Right cardiac atrium (tissue), 5 donors: ENCODE results near the gene CCDC106. TPM values are rescaled to one million over a fixed set of nuclear protein-coding genes. Genes with fewer than 3 reads are reported as not detected.

Experiments
- ATAC-seq, 2 donors: fragments of 200-7000 bp; cut with Tn5 transposase; one replicate each; pipeline versions ENCODE4 v1.8.0 to v1.9.1; 2020; ENCODE audit warnings: moderate library complexity in 2 of 2, mild to moderate bottlenecking in 1 of 2
- DNase-seq, 3 donors: peaks; one replicate each; pipeline ENCODE4 v3.0.0-alpha.2; 2020
- H3K27ac ChIP-seq: one replicate; pipeline ENCODE4 v1.5.1; 2013; ENCODE audit warnings: mild to moderate bottlenecking, low read length, control low read depth, moderate library complexity
- H3K27me3 ChIP-seq: one replicate; pipeline ENCODE4 v1.6.1; 2013; ENCODE audit not compliant: control insufficient read depth, insufficient read depth
- H3K4me1 ChIP-seq: one replicate; pipeline ENCODE4 v1.6.1; 2013; ENCODE audit warnings: low read length; ENCODE audit not compliant: control insufficient read depth, insufficient read depth
- H3K4me3 ChIP-seq: one replicate; pipeline ENCODE4 v1.5.1; 2013; ENCODE audit warnings: low read length, control low read depth
- H3K9me3 ChIP-seq: one replicate; pipeline ENCODE4 v1.6.1; 2013; ENCODE audit warnings: low read length; ENCODE audit not compliant: control insufficient read depth
- WGBS: extraction: QIAGEN DNeasy Blood & Tissue Kit; methylation state at CpG from one replicate; pipeline ENCODE4 v1.1.7; 2013; 5-methylcytosine and 5-hydroxymethylcytosine counted together
- intact Hi-C, 4 donors: fragments of 100-400 bp; cut with DNase I; formaldehyde crosslinking; loops; one replicate each; pipeline versions ENCODE4 v1.11.0 to v1.14.0; 2022 to 2023
- polyA plus RNA-seq: library from polyadenylated mRNA; stranded (reverse); fragments of 200-250 nt; gene quantifications from one replicate; pipeline ENCODE4 v1.2.3, GENCODE V29; 2013
- total RNA-seq, 4 donors: library from RNA; stranded (reverse); fragmentation: NEBNext Ultra II Directional; extraction: Animal tissue kit (Norgen Biotek cat#: 25700); gene quantifications; one replicate each; pipeline ENCODE4 v1.2.1, GENCODE V29; 2021
- donor health status: healthy with polysubstance abuse.
- donor health status: DM: no; HTN: yes; CAD: no.
- donor health status: DM: no; HTN: no; CAD: no.
- donor health status: DM: no; HTN: yes; CAD: no; lungs with severe emphysema.
- donor health status: DM: yes; HTN: yes; CAD: no.

Gene CCDC106
- total and polyA plus RNA-seq, 5 donors, result 23.6 to 30.4 (median 24.5) TPM

DNA sequence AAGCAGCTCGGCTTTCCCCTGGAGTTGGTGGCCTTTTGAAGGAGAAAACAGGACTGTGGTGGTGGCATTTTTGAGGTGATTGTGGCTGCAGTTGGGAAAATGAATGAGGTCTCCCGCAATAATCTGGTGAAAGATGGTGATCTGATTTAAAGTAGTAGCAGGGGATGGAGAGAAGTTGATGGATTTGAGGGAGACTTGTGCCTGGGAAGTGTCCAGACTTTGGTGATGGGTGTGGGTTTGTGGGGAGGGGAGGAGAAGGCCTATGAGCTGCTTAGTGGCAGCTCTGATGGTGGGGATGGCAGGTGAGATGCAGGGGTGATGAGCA, 23.0 kb downstream of the CCDC106 start:
- no peaks in the 10 kb centered on the region for H3K4me1 ChIP-seq

DNA sequence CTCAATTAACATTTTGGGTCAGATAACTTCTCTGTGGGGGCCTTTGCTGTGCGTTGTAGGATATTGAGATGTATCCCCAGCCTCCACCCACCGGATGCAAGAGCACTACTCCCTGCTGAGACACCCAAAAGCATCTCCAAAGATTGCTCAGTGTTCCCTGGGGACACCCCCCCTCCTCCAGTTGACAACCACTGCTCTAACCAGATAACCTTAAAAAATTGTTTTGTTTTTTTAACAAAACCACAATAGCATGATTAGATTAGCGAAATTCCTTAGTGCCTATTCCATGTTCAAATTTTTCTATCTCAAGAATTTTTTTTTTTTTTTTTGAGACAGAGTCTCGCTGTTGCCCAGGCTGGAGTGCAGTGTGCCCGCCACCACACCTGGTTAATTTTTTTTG, 24.4 kb downstream of the CCDC106 start:
- ATAC-seq, result no peak
- H3K4me1 ChIP-seq, result peaks cover 2% of the 10 kb centered on the region
- DNase-seq, result peak in 1 of 3 donors; percentile 19
- H3K4me3 ChIP-seq, result no peak overlapping the region
- H3K27me3 ChIP-seq, result no peaks in the 10 kb centered on the region
- no peaks in the 10 kb centered on the region for H3K9me3 ChIP-seq
- WGBS, result 82% methylated on average over 5 of the region's 5 CpGs
- intact Hi-C loops, result no loop called here
- H3K27ac ChIP-seq, result no peak overlapping the region

More for the DNA sequence above, 23.0 kb downstream of the CCDC106 start:
- DNase-seq, result peak in 1 of 3 donors; percentile 14
- WGBS, result 60% methylated on average over 2 of the region's 2 CpGs
- Histone ChIP-seq H3K4me3 (no peak overlapping the region), H3K9me3 (no peaks in the 10 kb centered on the region), H3K27me3 (no peaks in the 10 kb centered on the region), H3K27ac (no peak overlapping the region)
- intact Hi-C loops, result no loop called here
- no peak for ATAC-seq

DNA sequence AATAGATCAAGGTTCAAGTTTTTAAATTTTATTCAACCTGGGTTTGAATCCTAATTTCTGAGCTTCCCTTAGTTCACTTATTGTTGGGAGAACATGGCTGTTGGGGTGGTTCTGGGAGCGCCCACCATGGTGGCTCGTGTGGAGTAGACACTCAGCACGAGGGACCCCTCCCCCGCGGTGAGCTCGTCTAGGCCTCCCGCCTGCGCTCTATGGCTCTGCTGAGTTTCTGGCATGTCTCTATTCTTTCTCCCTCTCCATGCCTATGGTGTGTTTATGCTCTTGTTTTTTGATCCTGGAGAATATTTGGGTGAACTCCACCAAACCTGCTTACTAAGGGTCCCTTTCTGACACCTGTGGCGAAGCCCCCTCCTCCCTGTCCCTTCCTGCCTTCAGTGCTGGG, 25.5 kb downstream of the CCDC106 start:
- 75% methylated on average over 9 of the region's 9 CpGs for WGBS

DNA sequence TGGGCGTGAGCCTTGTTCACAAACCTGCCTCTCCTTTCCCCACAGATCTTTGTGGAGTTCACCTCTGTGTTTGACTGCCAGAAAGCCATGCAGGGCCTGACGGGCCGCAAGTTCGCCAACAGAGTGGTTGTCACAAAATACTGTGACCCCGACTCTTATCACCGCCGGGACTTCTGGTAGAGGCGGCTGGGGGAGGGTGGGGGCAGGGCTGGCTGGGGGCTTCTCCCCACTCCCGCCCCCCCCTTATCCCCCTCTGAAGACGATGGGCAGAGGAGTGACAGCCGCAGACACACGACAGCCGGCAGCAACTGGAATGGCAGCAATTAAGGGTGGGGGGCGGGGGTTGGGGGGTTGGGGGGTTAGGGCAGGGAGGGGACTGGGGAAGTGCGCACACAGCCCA, 25.9 kb downstream of the CCDC106 start:
- Histone ChIP-seq H3K4me3 (no peak overlapping the region), H3K4me1 (peaks cover 5% of the 10 kb centered on the region), H3K9me3 (no peaks in the 10 kb centered on the region), H3K27me3 (no peaks in the 10 kb centered on the region), H3K27ac (no peak overlapping the region)
- no peak for ATAC-seq
- intact Hi-C loops, result no loop called here
- 70% methylated on average over 15 of the region's 15 CpGs for WGBS
- DNase-seq, result peak in 1 of 3 donors; percentile 46

More for the DNA sequence above, 25.5 kb downstream of the CCDC106 start:
- Histone ChIP-seq H3K27me3 (no peaks in the 10 kb centered on the region), H3K27ac (no peak overlapping the region), H3K9me3 (no peaks in the 10 kb centered on the region), H3K4me1 (peaks cover 5% of the 10 kb centered on the region), H3K4me3 (no peak overlapping the region)
- peak in 1 of 3 donors; percentile 39 for DNase-seq
- ATAC-seq, result no peak
- intact Hi-C loops, result no loop called here

DNA sequence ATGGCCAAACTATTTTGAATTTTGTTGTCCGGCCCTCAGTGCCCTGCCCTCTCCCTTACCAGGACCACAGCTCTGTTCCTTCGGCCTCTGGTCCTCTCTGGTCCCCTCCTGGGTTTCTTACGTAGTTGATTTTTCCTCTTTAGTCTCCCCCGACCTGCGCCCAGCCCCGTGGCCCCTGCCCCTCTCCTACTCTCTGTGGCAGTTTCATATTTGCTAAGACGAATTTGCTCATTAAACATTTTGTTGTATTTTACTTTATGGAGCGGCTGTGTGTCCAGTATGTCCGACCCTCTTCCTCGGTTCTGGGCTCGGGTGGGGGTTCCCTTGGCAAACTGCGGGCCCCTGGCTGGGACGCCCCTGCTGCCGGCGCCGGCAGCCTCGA, 26.4 kb downstream of the CCDC106 start:
- H3K4me1 ChIP-seq, result peaks cover 5% of the 10 kb centered on the region
- intact Hi-C loops, result no loop called here
- no peaks in the 10 kb centered on the region for H3K27me3 ChIP-seq
- WGBS, result 23% methylated on average over 17 of the region's 17 CpGs
- H3K9me3 ChIP-seq, result no peaks in the 10 kb centered on the region
- DNase-seq (no peak), ATAC-seq (peak in 1 of 2 donors; percentile 2)
- H3K4me3 ChIP-seq, result peak overlapping the region; percentile 17
- H3K27ac ChIP-seq, result peak overlapping the region; percentile 9

DNA sequence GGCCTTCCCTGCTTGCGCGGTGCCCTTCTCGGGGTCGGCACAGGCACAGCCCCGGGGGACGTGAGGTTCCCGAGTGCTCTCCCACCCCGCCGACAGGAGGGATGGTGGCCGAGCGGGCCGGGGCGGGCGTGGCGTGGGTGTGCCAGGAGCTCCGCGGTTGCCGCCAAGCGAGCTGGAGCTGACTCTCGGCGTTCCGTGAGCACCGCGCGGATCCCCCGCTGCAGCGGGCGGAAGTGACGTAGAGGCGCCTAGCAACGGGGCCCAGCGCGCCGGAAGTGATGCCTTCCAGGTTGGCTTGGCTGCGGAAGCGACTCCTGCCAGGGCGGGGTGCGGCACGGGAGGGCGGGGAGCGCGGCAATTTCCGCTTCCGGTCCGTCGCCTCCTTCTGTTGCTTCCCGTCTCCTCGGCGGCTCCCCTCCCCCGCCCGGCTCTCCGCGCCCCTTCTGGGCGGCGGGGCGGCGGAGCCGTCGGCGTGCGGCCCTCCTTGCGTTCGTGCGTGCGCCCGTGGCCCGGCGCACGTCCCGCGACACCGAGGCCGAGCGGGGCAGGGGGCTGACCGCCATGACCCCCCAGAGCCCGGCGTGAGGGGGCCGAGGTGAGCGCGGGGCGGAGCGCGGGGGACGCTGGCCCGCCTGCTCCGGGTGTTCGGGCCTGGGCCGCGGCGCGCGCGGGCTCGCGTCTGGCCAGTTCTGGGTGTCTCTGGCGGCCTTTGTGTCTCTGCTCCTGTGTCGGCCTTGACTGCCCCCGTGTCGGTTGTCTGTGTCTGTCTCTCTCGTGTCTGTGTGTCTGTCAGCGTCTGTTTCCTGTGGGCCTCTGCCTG, 27.0 kb downstream of the CCDC106 start, which contains the start of gene EPN1:
TSS of gene EPN1 (plus strand) at position 386 of the 820 bp plus-strand sequence. CDS start 3,402 bp downstream, outside the sequence.
- DNase-seq (peak; percentile 97 to 99 (median 98)), ATAC-seq (peak; percentile 90 to 94)
- Histone ChIP-seq H3K4me1 (peaks cover 5% of the 10 kb centered on the region), H3K27me3 (no peaks in the 10 kb centered on the region), H3K27ac (peak within 1 kb of the TSS; percentile 84), H3K9me3 (no peaks in the 10 kb centered on the region), H3K4me3 (peak within 1 kb of the TSS; percentile 79)
- intact Hi-C loops, result no loop called here
- WGBS, result under 1% methylated on average over 101 of the region's 101 CpGs

DNA sequence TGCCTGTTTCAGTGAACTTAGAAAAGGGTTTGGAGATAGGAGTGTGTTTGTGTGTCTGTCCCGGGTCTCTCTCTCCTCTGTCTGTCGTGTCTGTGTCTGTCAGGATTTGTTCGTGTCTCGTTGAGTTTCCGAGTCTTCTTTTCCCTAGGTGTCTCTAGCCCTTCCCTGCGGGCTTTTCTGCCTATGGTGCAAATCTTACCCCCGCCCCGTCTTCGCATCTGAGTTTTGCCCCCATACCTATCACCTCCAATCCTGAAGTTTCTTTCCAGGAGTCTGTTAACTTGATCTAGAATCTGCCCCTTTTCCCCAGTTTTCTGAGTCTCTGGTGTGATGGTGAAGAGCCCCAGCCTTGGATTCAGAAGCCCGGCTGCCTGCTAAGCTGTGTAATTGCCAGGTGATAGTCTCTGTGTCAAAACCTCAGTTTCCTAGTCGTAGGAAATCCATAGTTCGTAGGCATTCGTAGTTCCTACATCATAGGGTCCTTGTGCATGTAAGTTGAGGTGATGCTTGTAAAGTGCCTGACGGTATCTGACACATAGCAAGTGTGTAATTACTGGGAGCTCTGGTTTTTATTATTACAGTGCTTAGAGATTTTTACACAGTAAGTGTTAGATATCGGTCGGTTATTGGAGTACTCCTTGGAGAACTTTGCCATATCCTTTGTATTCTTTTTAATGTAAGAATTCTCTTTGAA, 27.8 kb downstream of the CCDC106 start:
- WGBS, result 9% methylated on average over 16 of the region's 16 CpGs
- DNase-seq (peak in 1 of 3 donors; percentile 14), ATAC-seq (no peak)
- H3K9me3 ChIP-seq, result no peaks in the 10 kb centered on the region
- H3K27me3 ChIP-seq, result no peaks in the 10 kb centered on the region
- peak overlapping the region; percentile 79 for H3K4me3 ChIP-seq
- peak overlapping the region; percentile 84 for H3K27ac ChIP-seq
- peaks cover 5% of the 10 kb centered on the region for H3K4me1 ChIP-seq
- intact Hi-C loops, result no loop called here

DNA sequence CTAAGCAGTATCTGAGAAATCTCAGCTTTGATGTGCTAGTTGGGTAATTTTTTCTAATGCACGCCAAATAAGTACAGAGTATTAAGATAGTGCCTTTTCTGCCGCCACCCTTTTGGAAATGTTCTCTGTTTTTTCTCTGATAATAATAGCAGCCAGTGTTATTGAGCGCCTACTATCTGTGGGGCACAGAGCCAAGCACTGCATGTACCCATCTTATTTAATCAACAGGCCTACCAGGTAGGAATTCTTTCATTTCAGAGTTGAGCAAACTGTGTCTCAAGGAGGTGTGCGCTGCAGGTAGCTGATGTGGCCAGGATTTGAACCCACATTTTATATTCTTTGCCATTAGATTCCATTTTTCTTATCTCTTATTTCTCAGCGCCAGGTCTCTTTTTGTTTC, 28.4 kb downstream of the CCDC106 start:
- peak overlapping the region; percentile 59 for H3K27ac ChIP-seq
- no peak for ATAC-seq
- peak overlapping the region; percentile 79 for H3K4me3 ChIP-seq
- peaks cover 5% of the 10 kb centered on the region for H3K4me1 ChIP-seq
- no peaks in the 10 kb centered on the region for H3K27me3 ChIP-seq
- peak in 2 of 3 donors; percentile 42 to 76 for DNase-seq
- no peaks in the 10 kb centered on the region for H3K9me3 ChIP-seq
- intact Hi-C loops, result no loop called here
- WGBS, result 41% methylated on average over 5 of the region's 5 CpGs

DNA sequence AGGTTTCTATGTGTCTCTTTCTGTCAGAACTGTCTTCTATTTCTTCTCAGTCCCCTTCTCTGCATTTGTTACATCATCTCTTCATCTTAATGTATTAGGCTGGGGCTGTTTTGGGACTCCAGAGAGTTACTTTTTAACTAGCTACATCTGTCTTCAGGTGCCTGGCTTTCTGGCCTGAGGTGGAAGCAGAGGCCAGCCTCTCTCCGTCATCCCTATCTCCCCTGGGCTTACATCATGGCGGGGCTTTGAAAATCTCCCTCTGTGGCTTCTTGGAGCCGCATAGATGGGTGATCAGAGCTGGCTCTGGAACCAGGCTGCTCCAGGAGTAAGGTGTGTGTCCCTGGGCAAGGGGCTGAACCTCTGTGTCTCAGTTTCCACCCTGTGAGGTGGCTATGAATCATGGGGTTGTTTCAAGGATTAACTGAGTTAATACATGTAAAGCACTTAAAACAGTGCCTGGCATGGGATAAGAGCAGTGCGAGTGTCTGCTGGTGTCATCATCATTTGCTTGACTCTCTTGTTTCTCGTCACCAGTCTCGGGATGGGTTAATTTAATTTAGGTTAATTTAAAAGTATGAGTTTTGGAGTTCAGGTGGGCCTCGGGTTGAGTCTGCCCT, 29.0 kb downstream of the CCDC106 start:
- ATAC-seq, result no peak
- 69% methylated on average over 7 of the region's 7 CpGs for WGBS
- Histone ChIP-seq H3K27ac (peak overlapping the region; percentile 59), H3K27me3 (no peaks in the 10 kb centered on the region), H3K4me1 (peaks cover 5% of the 10 kb centered on the region), H3K9me3 (no peaks in the 10 kb centered on the region), H3K4me3 (peak overlapping the region; percentile 79)
- DNase-seq, result peak in 1 of 3 donors; percentile 2
- intact Hi-C loops, result no loop called here

DNA sequence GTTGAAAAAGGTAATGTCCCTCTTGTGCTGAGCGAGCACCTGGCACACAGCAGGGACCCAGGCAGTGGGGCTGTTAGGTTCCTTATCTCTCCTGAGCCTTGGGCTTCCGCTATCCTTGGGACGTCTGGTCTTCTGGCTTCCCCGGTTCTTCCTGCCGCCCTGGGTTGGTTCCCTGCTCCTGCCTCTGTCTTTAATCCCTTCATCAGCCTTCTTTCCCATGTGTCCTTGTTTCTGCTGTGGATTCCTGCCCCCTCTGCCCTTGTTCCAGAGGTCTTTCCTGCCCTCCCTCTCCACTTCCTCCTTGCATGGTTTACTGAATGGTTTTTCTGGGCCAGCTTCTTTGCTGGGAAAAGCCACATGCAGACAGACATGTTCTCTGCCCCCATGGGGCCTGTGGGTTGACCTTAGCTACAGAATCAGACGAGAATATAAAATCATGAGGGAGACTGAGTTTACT, 29.6 kb downstream of the CCDC106 start:
- peak in 1 of 2 donors; percentile 2 for ATAC-seq

More for the DNA sequence above, 29.6 kb downstream of the CCDC106 start:
- Histone ChIP-seq H3K9me3 (no peaks in the 10 kb centered on the region), H3K27ac (peak overlapping the region; percentile 59), H3K4me1 (peaks cover 5% of the 10 kb centered on the region), H3K27me3 (no peaks in the 10 kb centered on the region), H3K4me3 (no peak overlapping the region)
- DNase-seq, result peak in 1 of 3 donors; percentile 39
- intact Hi-C loops, result no loop called here
- 36% methylated on average over 6 of the region's 6 CpGs for WGBS
